ENCODE data around the gene MARCHF10.
"Not testable (repeated sequence)": the region's sequence is repeated elsewhere in the genome, so short reads cannot be mapped to it uniquely, and the experiment has no call there.

The MARCHF10 gene

GRCh38 chr17:62785983-62786382 is 22.1 kb downstream of the MARCHF10 start:
- not testable (repeated sequence) for DNase-seq

- DNase-seq, result no peak
These were observed 25.3 kb downstream of the MARCHF10 start for GRCh38 chr17:62782730-62783270.

- DNase-seq, result no peak
These were observed 26.3 kb downstream of the MARCHF10 start for GRCh38 chr17:62781831-62782251.

GRCh38 chr17:62781356-62781755 is 26.8 kb downstream of the MARCHF10 start:
- DNase-seq, result no peak

- no peak for DNase-seq
These were observed 27.2 kb downstream of the MARCHF10 start for GRCh38 chr17:62780951-62781350.

- no peak for DNase-seq
These were observed 27.8 kb downstream of the MARCHF10 start for GRCh38 chr17:62780269-62780668.

GRCh38 chr17:62778990-62779681 is 29.0 kb downstream of the MARCHF10 start:
- DNase-seq, result no peak

GRCh38 chr17:62775876-62776275 is 32.2 kb downstream of the MARCHF10 start:
- no peak for DNase-seq

GRCh38 chr17:62774338-62774737 is 33.8 kb downstream of the MARCHF10 start:
- DNase-seq, result no peak

GRCh38 chr17:62767997-62768396 is 40.1 kb downstream of the MARCHF10 start:
- DNase-seq, result no peak

GRCh38 chr17:62765351-62765750 is 42.8 kb downstream of the MARCHF10 start:
- no peak for DNase-seq

GRCh38 chr17:62763891-62764600 is 44.1 kb downstream of the MARCHF10 start:
- no peak for DNase-seq

GRCh38 chr17:62761884-62762283 is 46.2 kb downstream of the MARCHF10 start:
- DNase-seq, result no peak

GRCh38 chr17:62760945-62761267 is 47.2 kb downstream of the MARCHF10 start:
- DNase-seq, result no peak

GRCh38 chr17:62760059-62760944 is 47.8 kb downstream of the MARCHF10 start:
- DNase-seq, result no peak

GRCh38 chr17:62757500-62757951 is 50.6 kb downstream of the MARCHF10 start:
- DNase-seq, result no peak

- DNase-seq, result no peak
These were observed 51.9 kb downstream of the MARCHF10 start for GRCh38 chr17:62756198-62756597.

- DNase-seq, result no peak
These were observed 52.8 kb downstream of the MARCHF10 start for GRCh38 chr17:62755141-62755851.

- no peak for DNase-seq
These were observed 53.5 kb downstream of the MARCHF10 start for GRCh38 chr17:62754631-62755030.

- DNase-seq, result no peak
These were observed 54.6 kb downstream of the MARCHF10 start for GRCh38 chr17:62753562-62753961.

GRCh38 chr17:62751060-62751691 is 56.9 kb downstream of the MARCHF10 start:
- no peak for DNase-seq

GRCh38 chr17:62750631-62751051 is 57.5 kb downstream of the MARCHF10 start:
- no peak for DNase-seq
